GM12878 (cell line): Measurements from ENCODE around the gene COPE.
A peak's percentile ranks its signal among the peaks of the same experiment; 100 is the strongest.

ENCODE experiments used
- CTCF ChIP-seq, 3 experiments: IDR thresholded peaks in 2 of 3; conservative IDR thresholded peaks in 1 of 3; 2 replicates each; pipeline ENCODE4 v1.5.1; 2011; ENCODE audit warnings: low read depth in 3 of 3, low read length in 3 of 3, mild to moderate bottlenecking in 3 of 3, control low read depth in 2 of 3, moderate library complexity in 2 of 3, inconsistent platforms in 1 of 3, mixed read lengths in 1 of 3; ENCODE audit not compliant: control insufficient read depth in 2 of 3, insufficient read depth in 1 of 3; ENCODE audit errors: extremely low read depth in 1 of 3
- EED ChIP-seq: sonication (generic); IDR thresholded peaks from 2 replicates; pipeline ENCODE4 v1.6.1; 2016; ENCODE audit warnings: antibody characterized with exemption, low read depth
- MXI1 ChIP-seq: fragments of 150-350 bp; IDR thresholded peaks from 2 replicates; pipeline ENCODE4 v1.6.1; 2011; ENCODE audit warnings: low read depth, mild to moderate bottlenecking, inconsistent platforms, low read length, improper control_type of control experiment
- POLR2A ChIP-seq: IDR thresholded peaks from 2 replicates; pipeline ENCODE4 v1.6.1; 2011; ENCODE audit warnings: low read depth, mild to moderate bottlenecking, low read length
- POLR2AphosphoS5 ChIP-seq: IDR thresholded peaks from 2 replicates; pipeline ENCODE4 v1.6.1; 2011; ENCODE audit warnings: mild to moderate bottlenecking, low read length, inconsistent platforms
- RCOR1 ChIP-seq: conservative IDR thresholded peaks from 2 replicates; pipeline ENCODE4 v1.6.1; 2012; ENCODE audit warnings: low read depth, low read length, improper control_type of control experiment
- SRF ChIP-seq, 2 experiments: IDR thresholded peaks; 2 replicates each; pipeline ENCODE4 v1.6.1; 2011; ENCODE audit warnings: low read depth in 2 of 2, low read length in 2 of 2, mild to moderate bottlenecking in 1 of 2, moderate library complexity in 1 of 2
- TCF7 ChIP-seq: IDR thresholded peaks from 2 replicates; pipeline ENCODE4 v1.6.1; 2014; ENCODE audit warnings: antibody characterized with exemption, borderline replicate concordance
- USF2 ChIP-seq: IDR thresholded peaks from 2 replicates; pipeline ENCODE4 v1.6.1; 2011; ENCODE audit warnings: low read depth, low read length, improper control_type of control experiment, borderline replicate concordance

- no peak for TF ChIP-seq POLR2AphosphoS5
- TF ChIP-seq SRF (IDR thresholded peaks at IDR 0.05; ENCODE audit: low read depth in 2 of 2, low read length in 2 of 2): no peak
- TF ChIP-seq CTCF (IDR thresholded peaks at IDR 0.05 in 2 of 3, conservative IDR thresholded peaks at IDR 0.05 in 1 of 3; ENCODE audit: control insufficient read depth in 2 of 3, extremely low read depth in 1 of 3, insufficient read depth in 1 of 3, low read depth in 3 of 3, low read length in 3 of 3): no peak
- TF ChIP-seq MXI1: no peak
- TF ChIP-seq EED: no peak
- TF ChIP-seq TCF7: no peak
- TF ChIP-seq USF2: no peak
- peak; percentile 59 for TF ChIP-seq POLR2A
- TF ChIP-seq RCOR1: no peak
These were observed 50.1 kb downstream of the COPE start for GRCh38 chr19:18869023-18869618.
